Activated T-cell treated with anti-CD3 and anti-CD28 coated beads, Interleukin-2, amount 50 U/mL, for 72 hours (primary cell): ENCODE measurements around the gene APOC1. TPM values are rescaled to one million over a fixed set of nuclear protein-coding genes. Genes with fewer than 3 reads are reported as not detected.

ENCODE experiments used
- ATAC-seq, 2 donors: fragments of 150-1000 bp; cut with Tn5 transposase; replicated peaks in 1 of 2; 2 replicates each; pipeline ENCODE4 v1.10.0; 2021; ENCODE audit warnings: moderate library complexity in 2 of 2, mild to moderate bottlenecking in 1 of 2
- DNase-seq, 2 donors: peaks; one replicate each; pipeline ENCODE4 v3.0.0; 2021 to 2022; ENCODE audit warnings: mixed read lengths in 1 of 2
- H3K27ac Mint-ChIP-seq: one replicate; pipeline ENCODE4 v1.8.0; 2022; ENCODE audit warnings: mild to moderate bottlenecking, moderate library complexity, mixed read lengths
- H3K27me3 Mint-ChIP-seq: one replicate; pipeline ENCODE4 v1.8.0; 2022; ENCODE audit warnings: low read depth, mixed read lengths
- H3K36me3 Mint-ChIP-seq, 2 donors: one replicate each; pipeline ENCODE4 v1.8.0; 2022; ENCODE audit warnings: mixed read lengths in 2 of 2, mild to moderate bottlenecking in 1 of 2; ENCODE audit not compliant: insufficient read depth in 2 of 2
- H3K4me1 Mint-ChIP-seq: one replicate; pipeline ENCODE4 v1.8.0; 2022; ENCODE audit warnings: low read depth, mixed read lengths
- H3K4me3 Mint-ChIP-seq, 2 donors: one replicate each; pipeline ENCODE4 v1.8.0; 2022; ENCODE audit warnings: mild to moderate bottlenecking in 2 of 2, mixed read lengths in 2 of 2, moderate library complexity in 2 of 2
- H3K9me3 Mint-ChIP-seq, 2 donors: one replicate each; pipeline ENCODE4 v1.8.0; 2022; ENCODE audit warnings: mixed read lengths in 2 of 2
- total RNA-seq, 2 donors: library from RNA; stranded (reverse); gene quantifications; one replicate each; pipeline ENCODE4 v1.2.3, GENCODE V29; 2022

APOC1 gene
- total RNA-seq, 2 donors from 2014 or later = not detected

DNA sequence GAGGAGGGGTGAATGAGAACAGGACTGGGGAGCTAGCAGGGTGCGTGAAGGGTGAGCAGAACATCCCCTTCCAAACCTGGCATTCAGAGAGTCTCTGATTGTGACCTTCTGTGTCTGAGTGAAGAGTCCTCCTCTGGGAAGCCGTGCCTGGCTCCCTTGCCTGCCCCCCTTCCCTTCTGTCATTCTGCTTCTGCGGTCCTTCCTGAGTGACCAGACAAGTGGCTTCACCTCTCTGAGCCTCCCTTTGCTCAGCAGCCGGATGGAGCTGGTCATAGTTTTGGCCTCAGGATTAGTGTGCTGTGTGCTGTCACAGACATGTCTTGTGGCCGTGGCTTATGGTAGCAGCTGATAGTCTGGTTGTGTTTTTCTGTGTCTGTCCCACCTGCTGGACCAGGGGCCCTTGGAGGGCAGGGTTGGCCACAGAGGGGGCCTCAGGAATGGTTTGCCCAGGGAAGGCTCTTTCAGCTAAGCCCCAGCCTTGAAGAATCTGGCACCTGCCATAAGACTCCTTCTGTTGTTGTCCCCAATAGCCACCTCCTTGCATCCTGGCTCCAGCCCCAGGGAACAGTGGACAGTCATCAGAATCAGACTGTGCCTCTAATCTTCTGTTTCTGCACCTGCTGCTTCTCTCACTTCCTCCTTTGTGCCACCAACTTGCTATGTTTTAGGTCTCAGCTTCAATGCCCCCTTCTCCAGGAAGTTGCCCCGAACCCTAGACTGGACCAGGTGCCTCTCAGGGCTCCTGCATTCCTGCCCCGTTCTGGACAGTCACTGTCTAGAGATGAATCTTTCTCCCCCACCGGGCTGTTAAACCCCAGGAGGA, 46.7 kb downstream of the APOC1 start:
- peaks cover 0 to 12% of the 10 kb centered on the region in 2 donors for H3K36me3 Mint-ChIP-seq
- no peak for ATAC-seq
- H3K9me3 Mint-ChIP-seq = no peaks in the 10 kb centered on the region
- H3K4me1 Mint-ChIP-seq = peaks cover 40% of the 10 kb centered on the region
- DNase-seq = no peak
- no peaks in the 10 kb centered on the region for H3K27me3 Mint-ChIP-seq
- H3K27ac Mint-ChIP-seq = peak overlapping the region; percentile 31
- no peak overlapping the region for H3K4me3 Mint-ChIP-seq

DNA sequence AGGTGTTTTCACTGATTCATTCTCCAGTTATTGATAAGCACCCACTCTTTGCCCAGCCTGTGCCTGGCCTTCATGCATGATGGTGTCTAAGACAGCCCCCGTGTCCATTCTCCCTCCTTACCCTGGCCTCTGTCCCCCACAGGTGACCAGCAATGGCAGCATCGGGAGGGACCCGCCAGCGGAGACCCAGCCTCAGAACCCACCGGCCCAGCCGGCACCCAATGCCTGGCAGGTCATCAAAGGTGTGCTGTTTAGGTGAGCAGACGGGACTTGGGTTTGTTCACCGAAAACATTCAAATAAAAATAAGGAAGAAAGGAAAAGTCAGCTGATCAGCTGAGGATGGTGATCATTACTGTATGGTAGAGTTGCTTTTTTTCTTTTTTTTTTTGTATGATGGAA, 47.4 kb downstream of the APOC1 start:
- no peaks in the 10 kb centered on the region for H3K9me3 Mint-ChIP-seq
- peaks cover 33% of the 10 kb centered on the region for H3K4me1 Mint-ChIP-seq
- no peak for DNase-seq
- H3K4me3 Mint-ChIP-seq = no peak overlapping the region
- no peaks in the 10 kb centered on the region for H3K27me3 Mint-ChIP-seq
- H3K27ac Mint-ChIP-seq = no peak overlapping the region
- no peak for ATAC-seq
- peaks cover 0 to 12% of the 10 kb centered on the region in 2 donors for H3K36me3 Mint-ChIP-seq

DNA sequence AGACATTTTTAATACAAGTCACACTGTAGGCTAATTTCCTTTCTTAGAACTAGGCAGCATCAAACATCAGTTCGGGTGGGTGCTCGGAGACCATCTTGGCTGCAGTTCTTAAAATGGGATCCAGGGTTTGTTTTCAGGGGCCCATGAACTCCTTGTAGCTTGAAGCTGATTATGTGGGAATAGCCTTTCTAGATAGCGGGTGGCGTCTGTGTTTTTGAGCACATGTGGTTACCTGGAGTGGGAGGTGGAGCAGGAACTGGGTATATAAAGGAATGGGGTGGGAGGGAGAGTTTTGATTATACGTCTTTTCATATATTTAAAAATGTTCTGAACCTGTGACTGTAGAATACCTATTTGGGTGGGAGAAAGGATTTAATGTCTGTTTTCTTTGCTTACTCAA, 53.7 kb downstream of the APOC1 start:
- no peaks in the 10 kb centered on the region for H3K27me3 Mint-ChIP-seq
- H3K9me3 Mint-ChIP-seq = no peaks in the 10 kb centered on the region
- no peaks in the 10 kb centered on the region for H3K4me1 Mint-ChIP-seq
- H3K27ac Mint-ChIP-seq = peak overlapping the region; percentile 79
- H3K4me3 Mint-ChIP-seq = no peak overlapping the region
- peaks cover 0 to 8% of the 10 kb centered on the region in 2 donors for H3K36me3 Mint-ChIP-seq
- no peak for ATAC-seq
- no peak for DNase-seq

DNA sequence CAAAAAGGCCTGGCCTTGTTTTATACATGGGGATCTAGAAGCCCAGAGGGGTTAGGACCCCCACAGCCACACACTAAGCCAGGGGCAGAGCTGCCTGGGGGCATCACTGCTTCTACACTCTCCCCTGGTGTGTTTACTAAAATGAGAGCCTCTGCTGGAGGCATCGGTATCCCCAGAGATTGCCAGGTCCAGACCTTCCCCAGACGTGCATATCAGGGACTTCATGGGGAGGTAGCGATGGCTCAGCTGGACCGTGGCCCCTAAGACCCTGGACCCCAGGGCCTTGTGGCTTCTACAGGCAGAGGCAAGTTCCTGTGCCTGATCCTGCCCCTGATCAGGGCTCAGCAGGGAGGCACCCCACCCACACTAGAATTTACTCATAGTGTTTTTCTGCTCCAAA, 54.3 kb downstream of the APOC1 start:
- DNase-seq (no peak), ATAC-seq (no peak)
- H3K9me3 Mint-ChIP-seq = no peaks in the 10 kb centered on the region
- H3K4me1 Mint-ChIP-seq = no peaks in the 10 kb centered on the region
- H3K36me3 Mint-ChIP-seq = peaks cover 0 to 8% of the 10 kb centered on the region in 2 donors
- no peak overlapping the region for H3K27ac Mint-ChIP-seq
- no peaks in the 10 kb centered on the region for H3K27me3 Mint-ChIP-seq
- H3K4me3 Mint-ChIP-seq = no peak overlapping the region

Other genes with a start within 250 kb of the APOC1 start
- 1 to 10 TPM; 3.0 to 4.3 TPM for gene CEACAM19, start 243.1 kb upstream of the APOC1 start, total RNA-seq
- gene CEACAM16, start 215.5 kb upstream of the APOC1 start, total RNA-seq = not detected
- gene BCL3, start 165.9 kb upstream of the APOC1 start, total RNA-seq = 100 to 1,000 TPM; 192 to 208 TPM
- gene CBLC, start 136.7 kb upstream of the APOC1 start, total RNA-seq = not detected
- under 1 TPM in 1 of 2 donors, not detected in 1; 0.21 TPM for gene BCAM, start 105.5 kb upstream of the APOC1 start, total RNA-seq
- 1 to 10 TPM; 2.8 to 3.3 TPM for gene NECTIN2, start 68.3 kb upstream of the APOC1 start, total RNA-seq
- 10 to 100 TPM; 53.0 to 65.1 TPM for gene TOMM40, start 23.4 kb upstream of the APOC1 start, total RNA-seq
- 1 to 10 TPM; 2.1 TPM for gene APOE, start 8.8 kb upstream of the APOC1 start, total RNA-seq
- not detected for gene APOC4, start 27.6 kb downstream of the APOC1 start, total RNA-seq
- gene APOC2, start 31.4 kb downstream of the APOC1 start, total RNA-seq = not detected
- 10 to 100 TPM; 44.7 to 50.0 TPM for gene CLPTM1, start 40.8 kb downstream of the APOC1 start, total RNA-seq
- 100 to 1,000 TPM; 142 to 145 TPM for gene RELB, start 86.9 kb downstream of the APOC1 start, total RNA-seq
- gene CLASRP, start 124.4 kb downstream of the APOC1 start, total RNA-seq = 100 to 1,000 TPM; 110 to 138 TPM
- 1 to 10 TPM; 5.1 to 5.2 TPM for gene ZNF296, start 161.9 kb downstream of the APOC1 start, total RNA-seq
- gene GEMIN7, start 164.7 kb downstream of the APOC1 start, total RNA-seq = 10 to 100 TPM; 26.4 to 28.1 TPM
- gene PPP1R37, start 178.6 kb downstream of the APOC1 start, total RNA-seq = 10 to 100 TPM; 11.8 to 17.3 TPM
- under 1 TPM; 0.70 to 0.72 TPM for gene NKPD1, start 246.4 kb downstream of the APOC1 start, total RNA-seq